Thyroid gland (tissue), 4 donors: ENCODE data around the gene PEX10.

Experiments used
- CTCF ChIP-seq, 6 experiments: fragments of 200-600 bp in 3 of 6; fragments of 450-650 bp in 3 of 6; sonication (generic) in 3 of 6; IDR thresholded peaks; one replicate each; pipeline ENCODE4 v1.5.1; 2016 to 2019; ENCODE audit warnings: antibody characterized with exemption in 6 of 6, mild to moderate bottlenecking in 2 of 6, inconsistent platforms in 1 of 6, moderate library complexity in 1 of 6
- POLR2A ChIP-seq, 2 donors: fragments of 450-650 bp; IDR thresholded peaks; one replicate each; pipeline ENCODE4 v1.6.1; 2017; ENCODE audit warnings: antibody characterized with exemption in 2 of 2, mild to moderate bottlenecking in 2 of 2, moderate library complexity in 1 of 2

- TF ChIP-seq CTCF (IDR thresholded peaks at IDR 0.05), result no peak
- no peak for TF ChIP-seq POLR2A (IDR thresholded peaks at IDR 0.05)
Observed at GRCh38 chr1:2446394-2446793, 34.0 kb upstream of the PEX10 start.
